B cell (primary cell): ENCODE data around the gene TMEM131L. TPM values are rescaled to one million over a fixed set of nuclear protein-coding genes. Genes with fewer than 3 reads are reported as not detected.
"Not testable (repeated sequence)": the region's sequence is repeated elsewhere in the genome, so short reads cannot be mapped to it uniquely, and the experiment has no call there.

ENCODE experiments used
- ATAC-seq: fragments of 200-7000 bp; cut with Tn5 transposase; one replicate; pipeline ENCODE4 v1.10.0; 2021; ENCODE audit warnings: low read depth, mild to moderate bottlenecking, moderate number of reproducible peaks, moderate library complexity
- CTCF ChIA-PET: fragments of 350-600 bp; sonication (Branson Sonifier 250); formaldehyde crosslinking; loops from one replicate; lab custom pipeline; 2021; ENCODE audit warnings: antibody characterized with exemption, inconsistent platforms; lab: Charles Lee
- POLR2A ChIA-PET: fragments of 350-600 bp; sonication (Branson Sonifier 250); formaldehyde crosslinking; loops from one replicate; lab custom pipeline; 2021; ENCODE audit warnings: antibody characterized with exemption; lab: Charles Lee
- DNase-seq: peaks from one replicate; pipeline ENCODE4 v3.0.0; 2013
- H2AFZ ChIP-seq: 2 replicates; pipeline ENCODE4 v1.6.1; 2012; ENCODE audit warnings: mild to moderate bottlenecking, low read depth, low read length; ENCODE audit not compliant: insufficient read depth, poor library complexity, severe bottlenecking
- H3K27ac ChIP-seq, 2 donors: 1 replicate in 1 of 2; 2 replicates in 1 of 2; pipeline ENCODE4 v1.5.1; 2012 to 2013; ENCODE audit warnings: low read length in 2 of 2, mild to moderate bottlenecking in 2 of 2, moderate library complexity in 1 of 2
- H3K27me3 ChIP-seq, 4 experiments: fragments of 200-600 bp in 1 of 4; sonication (generic) in 1 of 4; replicated peaks in 1 of 4; 1 replicate in 2 of 4; 2 replicates in 2 of 4; pipeline versions ENCODE4 v1.6.1 to v1.7.0; 2013 to 2016; ENCODE audit warnings: low read length in 3 of 4, mild to moderate bottlenecking in 2 of 4, mixed read lengths in 1 of 4, moderate library complexity in 1 of 4; ENCODE audit not compliant: insufficient read depth in 4 of 4, control insufficient read depth in 3 of 4; ENCODE audit errors: control extremely low read depth in 1 of 4
- H3K36me3 ChIP-seq, 2 experiments: replicated peaks in 1 of 2; 1 replicate in 1 of 2; 2 replicates in 1 of 2; pipeline versions ENCODE4 v1.6.1 to v1.7.1; 2013; ENCODE audit warnings: low read length in 1 of 2; ENCODE audit not compliant: insufficient read depth in 2 of 2, control insufficient read depth in 1 of 2; ENCODE audit errors: control extremely low read depth in 1 of 2, extremely low read depth in 1 of 2
- H3K4me1 ChIP-seq, 2 donors: fragments of 200-600 bp in 1 of 2; sonication (generic) in 1 of 2; 1 replicate in 1 of 2; 2 replicates in 1 of 2; pipeline versions ENCODE4 v1.5.1 to v1.6.1; 2013 to 2017; ENCODE audit warnings: low read length in 2 of 2; ENCODE audit not compliant: control insufficient read depth in 2 of 2, insufficient read depth in 2 of 2
- H3K4me2 ChIP-seq: replicated peaks from 2 replicates; pipeline ENCODE3; 2012; ENCODE audit warnings: mild to moderate bottlenecking, low read depth, low read length; ENCODE audit not compliant: poor library complexity, severe bottlenecking
- H3K4me3 ChIP-seq, 5 experiments: fragments of 200-600 bp in 1 of 5; sonication (generic) in 1 of 5; 1 replicate in 3 of 5; 2 replicates in 2 of 5; pipeline versions ENCODE4 v1.5.1 to v1.7.0; 2011 to 2016; ENCODE audit warnings: low read length in 4 of 5, mild to moderate bottlenecking in 4 of 5, low read depth in 2 of 5, control low read depth in 1 of 5, moderate library complexity in 1 of 5; ENCODE audit not compliant: insufficient read depth in 1 of 5; ENCODE audit errors: control extremely low read depth in 1 of 5, extremely low read depth in 1 of 5
- H3K79me2 ChIP-seq: fragments of 200-600 bp; sonication (generic); one replicate; pipeline ENCODE4 v1.6.0; 2016; ENCODE audit warnings: low read length; ENCODE audit not compliant: control insufficient read depth, insufficient read depth
- H3K9ac ChIP-seq: fragments of 200-600 bp; sonication (generic); 2 replicates; pipeline ENCODE4 v1.6.1; 2017; ENCODE audit warnings: mild to moderate bottlenecking, low read length, moderate library complexity
- H3K9me3 ChIP-seq, 3 donors: one replicate each; pipeline versions ENCODE4 v1.6.1 to v1.7.1; 2013; ENCODE audit warnings: low read length in 2 of 3; ENCODE audit not compliant: control insufficient read depth in 2 of 3, insufficient read depth in 1 of 3; ENCODE audit errors: control extremely low read depth in 1 of 3
- H4K20me1 ChIP-seq: 2 replicates; pipeline ENCODE4 v1.6.0; 2012; ENCODE audit warnings: mild to moderate bottlenecking, low read length; ENCODE audit not compliant: insufficient read depth, control insufficient read depth, poor library complexity, severe bottlenecking
- H3K27ac Mint-ChIP-seq: one replicate; pipeline ENCODE4 v1.8.0; 2021; ENCODE audit warnings: mixed read lengths
- H3K27me3 Mint-ChIP-seq: one replicate; pipeline ENCODE4 v1.8.0; 2021; ENCODE audit warnings: mixed read lengths
- H3K4me1 Mint-ChIP-seq: one replicate; pipeline ENCODE4 v1.8.0; 2021; ENCODE audit warnings: mixed read lengths
- H3K4me3 Mint-ChIP-seq: one replicate; pipeline ENCODE4 v1.8.0; 2021; ENCODE audit warnings: mixed read lengths
- H3K9me3 Mint-ChIP-seq: one replicate; pipeline ENCODE4 v1.8.0; 2022; ENCODE audit warnings: mixed read lengths; ENCODE audit not compliant: insufficient read depth
- CTCF ChIP-seq: fragments of 200-600 bp; IDR thresholded peaks from one replicate; pipeline ENCODE4 v1.8.0; 2022; ENCODE audit warnings: antibody characterized with exemption, mild to moderate bottlenecking
- EZH2 ChIP-seq: IDR thresholded peaks from 2 replicates; pipeline ENCODE4 v1.6.1; 2012; ENCODE audit warnings: borderline replicate concordance, low read depth, mild to moderate bottlenecking, moderate library complexity, low read length; ENCODE audit not compliant: insufficient read depth, poor library complexity, severe bottlenecking
- WGBS: methylation state at CpG from one replicate; pipeline ENCODE4 v1.1.5; 2013; ENCODE audit warnings: missing lambda C conversion rate; ENCODE audit not compliant: insufficient coverage; 5-methylcytosine and 5-hydroxymethylcytosine counted together
- intact Hi-C: fragments of 100-400 bp; cut with micrococcal nuclease; formaldehyde crosslinking; loops from one replicate; pipeline ENCODE4 v1.10.0; 2022
- polyA plus RNA-seq: library from polyadenylated mRNA; depleted of rRNA; stranded (reverse); fragments of >200 nt; gene quantifications from 2 replicates; pipeline ENCODE4 v1.2.3, GENCODE V29; 2012
- total RNA-seq, 2 donors: library from RNA; stranded (reverse); fragments of 120-200 nt in 1 of 2; gene quantifications; 1 replicate in 1 of 2; 2 replicates in 1 of 2; pipeline versions ENCODE4 v1.2.3 to v1.2.4, GENCODE V29; 2013 to 2022

The TMEM131L gene
- total and polyA plus RNA-seq, 2 donors (not counting 1 experiment from before 2014, with no cell fraction given), result 56.4 to 120 TPM

- WGBS, result no CpG with 5 or more reads among the region's 1 CpG
- Histone ChIP-seq H3K79me2 (no peaks in the 10 kb centered on the region), H3K4me3 (no peak overlapping the region), H3K9ac (no peak overlapping the region), H3K27me3 (no peaks in the 10 kb centered on the region), H4K20me1 (no peaks in the 10 kb centered on the region), H3K27ac (peak overlapping the region; percentile 69 to 77), H2AFZ (no peak overlapping the region), H3K36me3 (no peaks in the 10 kb centered on the region), H3K9me3 (peaks cover 0 to 3% (median 0%) of the 10 kb centered on the region in 3 donors), H3K4me1 (peaks cover 15 to 20% of the 10 kb centered on the region in 2 donors), H3K4me2 (no peak overlapping the region)
- Mint-ChIP-seq H3K9me3 (no peaks in the 10 kb centered on the region), H3K27me3 (no peaks in the 10 kb centered on the region), H3K4me3 (no peak overlapping the region), H3K27ac (no peak overlapping the region), H3K4me1 (peaks cover 27% of the 10 kb centered on the region)
- ChIA-PET POLR2A (no interaction called here), CTCF (interaction anchor here (0.6 to 1.5 kb wide), 3 partner anchors 28 to 184 kb away, joined by 3 to 4 read pairs (median 3); no protein-coding TSS in a partner anchor)
- TF ChIP-seq EZH2 (no peak), CTCF (no peak)
- intact Hi-C loops, result no loop called here
- DNase-seq (no peak), ATAC-seq (no peak)
Observed at GRCh38 chr4:153449338-153449737, 16.8 kb upstream of the TMEM131L start.

- no CpG with 5 or more reads among the region's 5 CpGs for WGBS
- H3K4me3 ChIP-seq, result peak overlapping the region in 1 of 5 experiments; percentile 28
- Mint-ChIP-seq H3K4me1 (peaks cover 27% of the 10 kb centered on the region), H3K4me3 (peak overlapping the region; percentile 11), H3K9me3 (no peaks in the 10 kb centered on the region), H3K27me3 (no peaks in the 10 kb centered on the region), H3K27ac (peak overlapping the region; percentile 75)
- TF ChIP-seq CTCF (no peak), EZH2 (no peak)
- peak overlapping the region; percentile 64 for H3K4me2 ChIP-seq
- POLR2A ChIA-PET, result no interaction called here
- peaks cover 0 to 3% (median 0%) of the 10 kb centered on the region in 3 donors for H3K9me3 ChIP-seq
- H3K79me2 ChIP-seq, result no peaks in the 10 kb centered on the region
- no peak for DNase-seq
- CTCF ChIA-PET, result interaction anchor here (1.1 kb wide), 1 partner anchor 17 kb away, joined by 5 read pairs; no protein-coding TSS in a partner anchor
- intact Hi-C loops, result loop anchor here (2.0 kb wide), 1 partner anchor 14 kb away; no protein-coding TSS in a partner anchor
- H3K36me3 ChIP-seq, result no peaks in the 10 kb centered on the region
- H3K27ac ChIP-seq, result peak overlapping the region; percentile 69 to 77
- H3K9ac ChIP-seq, result peak overlapping the region; percentile 17
- peak overlapping the region; percentile 57 for H2AFZ ChIP-seq
- peaks cover 15 to 20% of the 10 kb centered on the region in 2 donors for H3K4me1 ChIP-seq
- no peaks in the 10 kb centered on the region for H4K20me1 ChIP-seq
- ATAC-seq, result no peak
- H3K27me3 ChIP-seq, result no peaks in the 10 kb centered on the region
Observed at GRCh38 chr4:153450544-153450917, 15.6 kb upstream of the TMEM131L start.

- H3K4me2 ChIP-seq, H3K9me3 ChIP-seq, H3K27me3 ChIP-seq, ATAC-seq, H3K79me2 ChIP-seq, H3K4me3 ChIP-seq, H4K20me1 ChIP-seq, H3K27me3 Mint-ChIP-seq, H3K9ac ChIP-seq, H3K4me3 Mint-ChIP-seq, H2AFZ ChIP-seq, H3K36me3 ChIP-seq, H3K27ac ChIP-seq, H3K9me3 Mint-ChIP-seq, DNase-seq: not testable (repeated sequence)
- ChIA-PET CTCF (interaction anchor here (1.1 to 1.5 kb wide), 3 partner anchors 15 to 107 kb away, joined by 5 to 6 read pairs (median 5); partner anchors contain the start of gene TMEM131L), POLR2A (interaction anchor here (0.8 kb wide), 1 partner anchor 14 kb away, joined by 3 read pairs; no protein-coding TSS in a partner anchor)
- H3K4me1 ChIP-seq, result peaks cover 15 to 20% of the 10 kb centered on the region in 2 donors
- 86% methylated on average over 8 of the region's 13 CpGs for WGBS
- Mint-ChIP-seq H3K4me1 (peaks cover 27% of the 10 kb centered on the region), H3K27ac (peak overlapping the region; percentile 20)
- intact Hi-C loops, result loop anchor here (2.0 kb wide), 1 partner anchor 14 kb away; no protein-coding TSS in a partner anchor
Observed at GRCh38 chr4:153451145-153451544, 15.0 kb upstream of the TMEM131L start.
